GM19238 (cell line): ENCODE measurements around the gene SENP6.
"Not testable (repeated sequence)": the region's sequence is repeated elsewhere in the genome, so short reads cannot be mapped to it uniquely, and the experiment has no call there.

ENCODE experiments used
- DNase-seq: peaks from one replicate; pipeline ENCODE4 v3.0.0; 2011; ENCODE audit warnings: low spot score; ENCODE audit not compliant: insufficient read length

SENP6 gene

GRCh38 chr6:75601304-75602245 is at the start of gene SENP6:
SENP6 (plus strand) TSS chr6:75601880; CDS start chr6:75602525, 645 bp downstream.
- DNase-seq = peak; percentile 62

- no peak for DNase-seq
Observed at GRCh38 chr6:75556240-75556639, 45.4 kb upstream of the SENP6 start.

- DNase-seq = no peak
Observed at GRCh38 chr6:75557068-75557467, 44.6 kb upstream of the SENP6 start.

GRCh38 chr6:75563032-75563431 is 38.6 kb upstream of the SENP6 start:
- no peak for DNase-seq

GRCh38 chr6:75566137-75566767 is 35.4 kb upstream of the SENP6 start:
- DNase-seq = no peak

GRCh38 chr6:75568100-75568499 is 33.6 kb upstream of the SENP6 start:
- DNase-seq = no peak

- DNase-seq = no peak
Observed at GRCh38 chr6:75568965-75569364, 32.7 kb upstream of the SENP6 start.

GRCh38 chr6:75570671-75571070 is 31.0 kb upstream of the SENP6 start:
- not testable (repeated sequence) for DNase-seq

- no peak for DNase-seq
Observed at GRCh38 chr6:75572072-75572471, 29.6 kb upstream of the SENP6 start.

GRCh38 chr6:75579951-75580350 is 21.7 kb upstream of the SENP6 start:
- no peak for DNase-seq

- no peak for DNase-seq
Observed at GRCh38 chr6:75581231-75581630, 20.4 kb upstream of the SENP6 start.

- DNase-seq = not testable (repeated sequence)
Observed at GRCh38 chr6:75584552-75584951, 17.1 kb upstream of the SENP6 start.

- DNase-seq = no peak
Observed at GRCh38 chr6:75588948-75589347, 12.7 kb upstream of the SENP6 start.

- DNase-seq = no peak
Observed at GRCh38 chr6:75590370-75590769, 11.3 kb upstream of the SENP6 start.

- not testable (repeated sequence) for DNase-seq
Observed at GRCh38 chr6:75596380-75596779, 5.3 kb upstream of the SENP6 start.

GRCh38 chr6:75600768-75601167 is 912 bp upstream of the SENP6 start:
- DNase-seq = no peak

GRCh38 chr6:75602246-75603105 is 796 bp downstream of the SENP6 start:
- DNase-seq = peak; percentile 10

GRCh38 chr6:75603106-75603420 is 1.4 kb downstream of the SENP6 start:
- no peak for DNase-seq

- no peak for DNase-seq
Observed at GRCh38 chr6:75604294-75604693, 2.6 kb downstream of the SENP6 start.

- no peak for DNase-seq
Observed at GRCh38 chr6:75605635-75606034, 4.0 kb downstream of the SENP6 start.

GRCh38 chr6:75608304-75608703 is 6.6 kb downstream of the SENP6 start:
- DNase-seq = no peak
